PFSK-1 (cell line): ENCODE results near the gene COG7.

Experiments used
- FOXP2 ChIP-seq: optimal IDR thresholded peaks from 2 replicates; pipeline ENCODE3; 2011; ENCODE audit warnings: borderline replicate concordance, control low read depth, inconsistent platforms; ENCODE audit not compliant: insufficient read depth; ENCODE audit errors: extremely low read length, extremely low read depth
- POLR2AphosphoS5 ChIP-seq: IDR thresholded peaks from 2 replicates; pipeline ENCODE4 v1.6.1; 2012; ENCODE audit warnings: low read depth, mild to moderate bottlenecking, control low read depth, low read length, moderate library complexity
- SIN3A ChIP-seq: IDR thresholded peaks from 2 replicates; pipeline ENCODE4 v1.6.1; 2012; ENCODE audit warnings: mild to moderate bottlenecking, low read length, moderate library complexity, borderline replicate concordance; ENCODE audit not compliant: insufficient read depth
- TAF1 ChIP-seq: IDR thresholded peaks from 2 replicates; pipeline ENCODE4 v1.6.1; 2012; ENCODE audit warnings: low read length, control low read depth, borderline replicate concordance; ENCODE audit not compliant: insufficient read depth
- TF ChIP-seq, protein P1 (sequence below), 2 experiments: IDR thresholded peaks; 2 replicates each; pipeline versions ENCODE4 v1.6.1 to v1.8.0; 2011 to 2012; ENCODE audit warnings: low read depth in 2 of 2, low read length in 2 of 2, control low read depth in 1 of 2, inconsistent platforms in 1 of 2, mild to moderate bottlenecking in 1 of 2, moderate library complexity in 1 of 2; ENCODE audit not compliant: insufficient read depth in 1 of 2

Gene COG7

DNA sequence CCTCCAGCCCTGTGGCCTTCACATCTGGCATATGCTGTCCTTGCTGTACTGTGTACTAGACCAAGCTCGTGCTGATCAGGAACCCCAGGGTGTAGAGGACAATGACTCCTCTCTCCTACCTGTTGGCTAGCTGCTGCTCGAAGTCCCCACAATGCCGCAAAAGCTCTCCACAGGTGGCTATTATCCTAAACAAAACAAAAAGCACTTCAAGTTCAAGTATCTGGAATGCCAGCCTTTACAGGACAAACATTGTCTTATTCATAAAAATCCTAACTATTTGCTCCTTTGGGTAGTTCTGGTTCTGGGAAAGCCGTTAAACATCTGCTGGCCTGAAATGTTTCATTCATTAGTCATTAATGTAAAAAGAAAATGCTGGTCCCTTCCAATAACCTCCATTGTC is 42.8 kb downstream of the COG7 start:
- no peak for TF ChIP-seq SIN3A
- TF ChIP-seq POLR2AphosphoS5 = no peak
- TF ChIP-seq TAF1 = no peak
- TF ChIP-seq, protein P1, sequence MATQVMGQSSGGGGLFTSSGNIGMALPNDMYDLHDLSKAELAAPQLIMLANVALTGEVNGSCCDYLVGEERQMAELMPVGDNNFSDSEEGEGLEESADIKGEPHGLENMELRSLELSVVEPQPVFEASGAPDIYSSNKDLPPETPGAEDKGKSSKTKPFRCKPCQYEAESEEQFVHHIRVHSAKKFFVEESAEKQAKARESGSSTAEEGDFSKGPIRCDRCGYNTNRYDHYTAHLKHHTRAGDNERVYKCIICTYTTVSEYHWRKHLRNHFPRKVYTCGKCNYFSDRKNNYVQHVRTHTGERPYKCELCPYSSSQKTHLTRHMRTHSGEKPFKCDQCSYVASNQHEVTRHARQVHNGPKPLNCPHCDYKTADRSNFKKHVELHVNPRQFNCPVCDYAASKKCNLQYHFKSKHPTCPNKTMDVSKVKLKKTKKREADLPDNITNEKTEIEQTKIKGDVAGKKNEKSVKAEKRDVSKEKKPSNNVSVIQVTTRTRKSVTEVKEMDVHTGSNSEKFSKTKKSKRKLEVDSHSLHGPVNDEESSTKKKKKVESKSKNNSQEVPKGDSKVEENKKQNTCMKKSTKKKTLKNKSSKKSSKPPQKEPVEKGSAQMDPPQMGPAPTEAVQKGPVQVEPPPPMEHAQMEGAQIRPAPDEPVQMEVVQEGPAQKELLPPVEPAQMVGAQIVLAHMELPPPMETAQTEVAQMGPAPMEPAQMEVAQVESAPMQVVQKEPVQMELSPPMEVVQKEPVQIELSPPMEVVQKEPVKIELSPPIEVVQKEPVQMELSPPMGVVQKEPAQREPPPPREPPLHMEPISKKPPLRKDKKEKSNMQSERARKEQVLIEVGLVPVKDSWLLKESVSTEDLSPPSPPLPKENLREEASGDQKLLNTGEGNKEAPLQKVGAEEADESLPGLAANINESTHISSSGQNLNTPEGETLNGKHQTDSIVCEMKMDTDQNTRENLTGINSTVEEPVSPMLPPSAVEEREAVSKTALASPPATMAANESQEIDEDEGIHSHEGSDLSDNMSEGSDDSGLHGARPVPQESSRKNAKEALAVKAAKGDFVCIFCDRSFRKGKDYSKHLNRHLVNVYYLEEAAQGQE (IDR thresholded peaks at IDR 0.05; ENCODE audit: insufficient read depth in 1 of 2, low read depth in 2 of 2, low read length in 2 of 2) = no peak
- TF ChIP-seq FOXP2 = no peak

DNA sequence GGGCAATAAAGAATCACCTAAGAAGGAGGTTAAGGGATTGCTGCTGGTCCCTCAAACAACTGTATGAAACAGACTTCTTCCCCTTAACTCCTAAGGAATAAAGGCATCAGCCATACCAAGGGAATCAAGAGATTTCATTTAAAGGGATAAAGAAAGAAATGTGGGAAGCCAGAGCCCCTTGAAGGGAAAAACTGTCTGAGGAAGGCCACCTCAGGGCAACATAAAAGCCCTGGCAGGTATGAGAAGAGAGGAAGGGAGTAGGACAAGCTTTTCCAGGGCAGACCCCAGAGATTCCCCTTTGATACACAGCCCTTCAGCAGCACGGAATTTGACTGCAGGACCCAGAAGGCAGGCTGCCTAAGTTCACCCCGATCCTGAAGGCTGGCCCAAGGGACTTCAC is 43.5 kb downstream of the COG7 start:
- no peak for TF ChIP-seq SIN3A
- TF ChIP-seq POLR2AphosphoS5 = no peak
- TF ChIP-seq, protein P1 (IDR thresholded peaks at IDR 0.05; ENCODE audit: insufficient read depth in 1 of 2, low read depth in 2 of 2, low read length in 2 of 2) = no peak
- TF ChIP-seq TAF1 = no peak
- TF ChIP-seq FOXP2 = no peak

DNA sequence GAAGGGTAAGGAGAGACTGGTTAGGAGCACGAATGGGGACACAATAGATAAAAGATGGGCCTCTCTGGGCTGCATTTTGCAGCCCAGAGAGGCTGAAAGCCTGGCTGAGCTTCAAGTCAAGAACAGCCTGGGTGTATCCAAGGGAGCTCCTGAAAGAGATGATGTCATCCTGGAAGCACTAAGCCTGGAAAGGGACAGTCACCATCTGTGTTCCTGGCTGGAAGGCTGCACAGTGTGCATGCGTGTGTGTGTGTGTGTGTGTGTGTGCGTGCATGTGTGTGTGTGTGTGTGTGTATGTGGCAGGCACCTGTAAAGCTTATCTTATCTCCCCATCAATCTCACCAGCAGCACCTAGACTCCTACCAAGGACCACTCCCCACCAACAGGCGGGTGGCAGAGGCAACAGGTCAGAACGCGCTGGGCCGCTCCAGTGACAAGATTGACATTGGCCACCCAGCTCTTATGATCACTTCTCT is 44.1 kb downstream of the COG7 start:
- TF ChIP-seq SIN3A (no peak), FOXP2 (no peak), POLR2AphosphoS5 (no peak), TAF1 (no peak)
- TF ChIP-seq, protein P1 (IDR thresholded peaks at IDR 0.05; ENCODE audit: insufficient read depth in 1 of 2, low read depth in 2 of 2, low read length in 2 of 2) = no peak

DNA sequence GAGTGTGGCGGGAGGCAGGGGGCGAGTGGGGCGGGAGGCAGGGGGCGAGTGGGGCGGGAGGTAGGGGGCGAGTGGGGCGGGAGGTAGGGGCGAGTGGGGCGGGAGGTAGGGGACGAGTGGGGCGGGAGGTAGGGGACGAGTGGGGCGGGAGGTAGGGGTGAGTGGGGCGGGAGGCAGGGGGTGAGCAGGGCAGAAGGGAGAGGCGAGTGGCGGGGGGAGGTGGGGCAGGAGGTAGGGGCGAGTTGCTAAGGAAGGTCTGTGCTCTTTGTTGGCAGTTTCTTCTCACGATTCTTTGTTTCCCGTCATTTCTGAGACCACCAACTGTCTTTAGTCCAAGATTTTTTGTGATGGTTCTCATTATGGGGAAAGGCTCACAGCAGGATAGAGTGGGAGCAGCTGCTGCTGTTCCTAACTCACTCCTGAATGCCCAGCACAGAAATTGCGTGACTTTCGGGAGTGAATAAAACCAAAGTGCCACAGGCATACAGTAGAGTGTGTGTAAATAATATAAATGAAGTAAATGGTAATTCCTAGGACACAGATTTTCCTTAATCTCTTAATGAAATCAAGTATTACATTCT is 44.7 kb downstream of the COG7 start:
- TF ChIP-seq, protein P1 (IDR thresholded peaks at IDR 0.05; ENCODE audit: insufficient read depth in 1 of 2, low read depth in 2 of 2, low read length in 2 of 2) = no peak
- TF ChIP-seq TAF1 (no peak), FOXP2 (no peak), POLR2AphosphoS5 (no peak), SIN3A (no peak)
